K562 (cell line): ENCODE measurements around the gene CD93. TPM values are rescaled to one million over a fixed set of nuclear protein-coding genes. Genes with fewer than 3 reads are reported as not detected.

Experiments used
- ATAC-seq: fragments of 200-7000 bp; cut with Tn5 transposase; 3 replicates; pipeline ENCODE4 v1.9.1; 2020; ENCODE audit warnings: moderate library complexity
- BruUV-seq: library from RNA; stranded (reverse); fragments of 400-500 nt; replicated peaks from 2 replicates; lab custom pipeline; 2021; lab: Mats Ljungman, UMichigan
- CTCF ChIA-PET: fragments of 300-600 bp; formaldehyde crosslinking; extraction: SDS; loops from one replicate; lab custom pipeline; 2021; ENCODE audit warnings: low intra/inter-chr PET ratio; lab: Yijun Ruan, JAX
- POLR2A ChIA-PET: fragments of 300-600, 350-650 bp; sonication (Branson Sonifier 250); formaldehyde crosslinking; extraction: SDS; loops from one replicate; lab custom pipeline; 2021; ENCODE audit warnings: antibody characterized with exemption, inconsistent platforms; lab: Yijun Ruan, JAX
- DNase-seq, 4 experiments: peaks; one replicate each; pipeline versions ENCODE4 v3.0.0 to v3.0.0-alpha.2; 2011 to 2018; ENCODE audit warnings: low spot score in 3 of 4, mixed read lengths in 3 of 4; ENCODE audit errors: extremely low read depth in 1 of 4
- FAIRE-seq: peaks from 2 replicates; lab custom pipeline; 2011; peaks lifted over from hg19 to GRCh38; lab: Jason Lieb, UNC
- H2AFZ ChIP-seq: 2 replicates; pipeline ENCODE4 v1.6.0; 2011; ENCODE audit warnings: low read depth, low read length, control low read depth, inconsistent platforms
- H3K27ac ChIP-seq: fragments of 200-600 bp; 3 replicates; pipeline ENCODE4 v1.8.0; 2011; ENCODE audit warnings: low read depth, mild to moderate bottlenecking, control low read depth, inconsistent platforms, low read length, moderate library complexity, mixed read lengths; ENCODE audit errors: extremely low read depth
- H3K27me3 ChIP-seq, 2 experiments: fragments of 300-600 bp in 1 of 2; 2 replicates in 1 of 2; 3 replicates in 1 of 2; pipeline versions ENCODE4 v1.6.0 to v1.8.0; 2011; ENCODE audit warnings: inconsistent platforms in 2 of 2, low read length in 2 of 2, mild to moderate bottlenecking in 1 of 2, mixed read lengths in 1 of 2, moderate library complexity in 1 of 2; ENCODE audit not compliant: control insufficient read depth in 2 of 2, insufficient read depth in 2 of 2
- H3K36me3 ChIP-seq: fragments of 300-600 bp; 3 replicates; pipeline ENCODE4 v1.8.0; 2011; ENCODE audit warnings: mild to moderate bottlenecking, low read length, inconsistent platforms; ENCODE audit not compliant: control insufficient read depth, insufficient read depth
- H3K4me1 ChIP-seq, 2 experiments: fragments of 200-600 bp in 1 of 2; replicated peaks in 1 of 2; 2 replicates in 1 of 2; 3 replicates in 1 of 2; pipeline versions ENCODE4 v1.5.1 to v1.8.0; 2011; ENCODE audit warnings: inconsistent platforms in 2 of 2, low read length in 2 of 2, mild to moderate bottlenecking in 1 of 2, mixed read lengths in 1 of 2, moderate library complexity in 1 of 2; ENCODE audit not compliant: control insufficient read depth in 2 of 2, insufficient read depth in 2 of 2
- H3K4me2 ChIP-seq: 2 replicates; pipeline ENCODE4 v1.6.1; 2011; ENCODE audit warnings: low read length, control low read depth, inconsistent platforms, mixed read lengths; ENCODE audit not compliant: insufficient read depth
- H3K4me3 ChIP-seq: fragments of 200-600 bp; sonication (generic), shearing (Covaris generic); 2 replicates; pipeline ENCODE4 v1.5.1; 2016; ENCODE audit warnings: control low read depth, inconsistent platforms
- H3K79me2 ChIP-seq: fragments of 200-600 bp; 3 replicates; pipeline ENCODE4 v1.8.0; 2011; ENCODE audit warnings: low read length, inconsistent platforms; ENCODE audit not compliant: control insufficient read depth, insufficient read depth
- H3K9ac ChIP-seq, 2 experiments: 2 replicates each; pipeline versions ENCODE4 v1.6.0 to v1.6.1; 2011; ENCODE audit warnings: low read depth in 2 of 2, low read length in 2 of 2, control low read depth in 1 of 2, inconsistent platforms in 1 of 2, mild to moderate bottlenecking in 1 of 2, mixed read lengths in 1 of 2; ENCODE audit not compliant: insufficient read depth in 1 of 2
- H3K9me1 ChIP-seq: one replicate; pipeline ENCODE4 v1.6.0; 2011; ENCODE audit warnings: inconsistent platforms, mild to moderate bottlenecking, low read length, moderate library complexity; ENCODE audit not compliant: control insufficient read depth, insufficient read depth
- H3K9me3 ChIP-seq: replicated peaks from 2 replicates; pipeline ENCODE4 v1.5.1; 2011; ENCODE audit warnings: low read depth, low read length, inconsistent platforms; ENCODE audit not compliant: control insufficient read depth, insufficient read depth
- H4K20me1 ChIP-seq: replicated peaks from 2 replicates; pipeline ENCODE4 v1.6.1; 2011; ENCODE audit warnings: low read length, inconsistent platforms, mixed read lengths; ENCODE audit not compliant: control insufficient read depth, insufficient read depth
- BMI1 ChIP-seq: fragments of 150-350 bp; IDR thresholded peaks from 2 replicates; pipeline ENCODE4 v1.6.1; 2014; ENCODE audit warnings: low read length
- BRD4 ChIP-seq: fragments of 200-600 bp; sonication (generic); IDR thresholded peaks from 2 replicates; pipeline ENCODE4 v1.6.1; 2017; ENCODE audit warnings: inconsistent platforms
- MYC ChIP-seq, 2 experiments: fragments of 250-450 bp in 1 of 2; sonication (Bioruptor Pico) in 1 of 2; IDR thresholded peaks; 2 replicates each; pipeline versions ENCODE4 v1.5.1 to v1.6.1; 2012 to 2021; ENCODE audit warnings: low read depth in 2 of 2, borderline replicate concordance in 1 of 2, improper control_type of control experiment in 1 of 2, low read length in 1 of 2, mild to moderate bottlenecking in 1 of 2, moderate library complexity in 1 of 2
- PHF20 ChIP-seq: fragments of 450-650 bp; IDR thresholded peaks from 2 replicates; pipeline ENCODE4 v1.6.1; 2018; ENCODE audit not compliant: partially characterized antibody
- SLC30A9 ChIP-seq: fragments of 250-450 bp; sonication (Bioruptor Pico); IDR thresholded peaks from 2 replicates; pipeline ENCODE4 v1.8.0; 2022; ENCODE audit warnings: mild to moderate bottlenecking, moderate library complexity
- SMAD2 ChIP-seq: fragments of 150-350 bp; IDR thresholded peaks from 2 replicates; pipeline ENCODE4 v1.6.1; 2014; ENCODE audit warnings: low read depth, mild to moderate bottlenecking, low read length
- STAG1 ChIP-seq: sonication (generic); formaldehyde crosslinking; IDR thresholded peaks from 2 replicates; pipeline ENCODE4 v1.5.0; 2020; ENCODE audit warnings: missing genetic modification reagents, borderline replicate concordance
- TAF9B ChIP-seq: fragments of 450-650 bp; IDR thresholded peaks from 2 replicates; pipeline ENCODE4 v1.6.1; 2018; ENCODE audit warnings: mild to moderate bottlenecking; ENCODE audit not compliant: partially characterized antibody
- TCF3 ChIP-seq: sonication (generic); formaldehyde crosslinking; IDR thresholded peaks from 2 replicates; pipeline ENCODE4 v1.4.0; 2020; ENCODE audit warnings: mild to moderate bottlenecking, missing genetic modification reagents
- THRAP3 ChIP-seq: fragments of 450-650 bp; IDR thresholded peaks from 2 replicates; pipeline ENCODE4 v1.6.1; 2016; ENCODE audit warnings: mild to moderate bottlenecking, inconsistent platforms, borderline replicate concordance
- ZNF146 ChIP-seq: IDR thresholded peaks from one replicate; pipeline ENCODE4 v1.6.1; 2018; ENCODE audit warnings: missing compliant biosample characterization; ENCODE audit not compliant: unreplicated experiment
- ZNF184 ChIP-seq: sonication (generic); formaldehyde crosslinking; IDR thresholded peaks from 2 replicates; pipeline ENCODE4 v1.5.0; 2020; ENCODE audit warnings: missing genetic modification reagents
- ZNF282 ChIP-seq: sonication (generic); formaldehyde crosslinking; IDR thresholded peaks from 2 replicates; pipeline ENCODE4 v1.8.1; 2023; ENCODE audit warnings: missing genetic modification reagents
- ZNF507 ChIP-seq: conservative IDR thresholded peaks from 2 replicates; pipeline ENCODE4 v1.6.1; 2017; ENCODE audit warnings: missing genetic modification characterization, missing compliant biosample characterization
- ZNF830 ChIP-seq: fragments of 250-450 bp; sonication (Bioruptor Pico); IDR thresholded peaks from 2 replicates; pipeline ENCODE4 v1.5.0; 2021; ENCODE audit warnings: mild to moderate bottlenecking
- WGBS: fragments of 100-300 bp; shearing (Covaris generic); methylation state at CpG from one replicate; pipeline ENCODE4 v1.1.6; 2016; ENCODE audit warnings: low coverage, mixed read lengths; ENCODE audit not compliant: insufficient coverage; ENCODE audit errors: missing lambda C conversion rate; 5-methylcytosine and 5-hydroxymethylcytosine counted together
- in situ Hi-C: fragments of 300-500 bp; cut with MboI; formaldehyde crosslinking; loops from 4 replicates; pipeline ENCODE4 v1.15.0; 2018; ENCODE audit warnings: inconsistent platforms, mixed read lengths
- intact Hi-C: fragments of 100-400 bp; cut with micrococcal nuclease; formaldehyde crosslinking; loops from 2 replicates; pipeline ENCODE4 v1.14.2; 2022
- polyA plus RNA-seq, 8 experiments: library from polyadenylated mRNA; depleted of rRNA in 4 of 8; stranded (reverse) in 5 of 8; unstranded in 3 of 8; fragments of >200 nt; fragmentation: Nextera tagmentation in 2 of 8; fragmentation: Illumina TruSeq in 1 of 8; extraction: Ambion mirVana in 2 of 8; extraction: Trizol in 1 of 8; gene quantifications; 2 replicates each; pipeline versions ENCODE4 v1.2.1 to v1.2.3, GENCODE V29; 2011 to 2014; ENCODE audit warnings: inconsistent platforms in 1 of 8, missing spikeins in 1 of 8
- total RNA-seq, 7 experiments: library from RNA; depleted of rRNA in 6 of 7; stranded (reverse); fragments of >200 nt in 6 of 7; fragmentation: Illumina TruSeq in 2 of 7; extraction: Trizol in 2 of 7; gene quantifications; 2 replicates each; pipeline versions ENCODE4 v1.2.1 to v1.2.3, GENCODE V29; 2011 to 2021; ENCODE audit warnings: low replicate concordance in 1 of 7
- TF ChIP-seq, protein P1 (sequence below): IDR thresholded peaks from 3 replicates; pipeline ENCODE4 v1.6.1; 2011; ENCODE audit warnings: borderline replicate concordance, mild to moderate bottlenecking; ENCODE audit not compliant: insufficient read length, insufficient read depth
- TF ChIP-seq, protein P2 (sequence below): fragments of 250-450 bp; sonication (Bioruptor Pico); IDR thresholded peaks from 2 replicates; pipeline ENCODE4 v1.8.0; 2021; ENCODE audit warnings: borderline replicate concordance, mild to moderate bottlenecking, moderate library complexity; ENCODE audit not compliant: poor library complexity, severe bottlenecking
- TF ChIP-seq, protein P3 (sequence below): fragments of 450-650 bp; IDR thresholded peaks from 2 replicates; pipeline ENCODE4 v1.6.1; 2016; ENCODE audit warnings: borderline replicate concordance

The CD93 gene
- total and polyA plus RNA-seq, 9 of the 15 experiments (the other 6 are each of a cell fraction or from before 2014, with no cell fraction given), result 0.03 to 0.20 (median 0.05) TPM

DNA sequence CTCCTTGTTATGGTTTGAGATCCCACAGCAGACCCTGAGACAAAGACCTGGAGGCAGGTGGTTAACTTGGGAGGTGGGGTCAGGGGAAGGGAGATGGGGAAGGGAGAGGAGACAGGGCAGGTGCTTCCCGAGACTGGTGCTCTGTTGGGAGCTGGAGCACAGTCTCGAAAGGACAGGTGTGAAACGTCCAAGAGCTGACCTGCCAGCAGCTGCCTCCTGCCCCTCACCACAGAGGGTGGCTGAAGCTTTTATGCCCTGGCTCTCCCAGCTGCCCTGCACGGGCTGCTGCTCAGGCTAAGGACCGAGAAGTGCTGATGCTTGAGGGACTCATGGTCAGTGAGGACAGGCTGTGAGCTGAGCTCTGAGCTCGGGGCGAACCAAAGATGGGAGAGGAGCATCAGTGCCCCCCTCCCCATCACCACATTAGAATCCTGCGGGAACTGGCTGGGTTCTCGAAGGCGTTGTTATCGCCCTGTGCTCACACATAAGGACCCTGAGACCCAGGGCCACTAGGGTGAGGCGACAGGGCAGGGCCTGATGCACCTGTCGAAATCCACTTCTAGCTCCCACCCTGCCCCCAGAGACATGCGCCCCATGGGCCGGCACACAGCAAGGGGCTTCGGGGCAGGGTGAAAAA lies 25.3 kb upstream of the CD93 start:
- FAIRE-seq (no peak), DNase-seq (no peak)
- Histone ChIP-seq H3K36me3 (no peaks in the 10 kb centered on the region), H4K20me1 (no peaks in the 10 kb centered on the region), H3K4me2 (no peak overlapping the region), H2AFZ (no peak overlapping the region)
- in situ Hi-C loops, result no loop called here
- TF ChIP-seq, protein P1, sequence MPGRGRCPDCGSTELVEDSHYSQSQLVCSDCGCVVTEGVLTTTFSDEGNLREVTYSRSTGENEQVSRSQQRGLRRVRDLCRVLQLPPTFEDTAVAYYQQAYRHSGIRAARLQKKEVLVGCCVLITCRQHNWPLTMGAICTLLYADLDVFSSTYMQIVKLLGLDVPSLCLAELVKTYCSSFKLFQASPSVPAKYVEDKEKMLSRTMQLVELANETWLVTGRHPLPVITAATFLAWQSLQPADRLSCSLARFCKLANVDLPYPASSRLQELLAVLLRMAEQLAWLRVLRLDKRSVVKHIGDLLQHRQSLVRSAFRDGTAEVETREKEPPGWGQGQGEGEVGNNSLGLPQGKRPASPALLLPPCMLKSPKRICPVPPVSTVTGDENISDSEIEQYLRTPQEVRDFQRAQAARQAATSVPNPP, result no peak
- no peak for TF ChIP-seq ZNF830 (CRISPR knock-in tag)
- TF ChIP-seq MYC (IDR thresholded peaks at IDR 0.05; ENCODE audit: low read depth, low read length), result no peak
- no peak for TF ChIP-seq MYC (CRISPR knock-in tag; IDR thresholded peaks at IDR 0.05; ENCODE audit: borderline replicate concordance, low read depth)
- no peak for TF ChIP-seq ZNF146 (CRISPR knock-in tag)
- TF ChIP-seq PHF20, result no peak
- TF ChIP-seq ZNF507 (tag), result no peak
- TF ChIP-seq, protein P2, sequence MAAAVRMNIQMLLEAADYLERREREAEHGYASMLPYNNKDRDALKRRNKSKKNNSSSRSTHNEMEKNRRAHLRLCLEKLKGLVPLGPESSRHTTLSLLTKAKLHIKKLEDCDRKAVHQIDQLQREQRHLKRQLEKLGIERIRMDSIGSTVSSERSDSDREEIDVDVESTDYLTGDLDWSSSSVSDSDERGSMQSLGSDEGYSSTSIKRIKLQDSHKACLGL (CRISPR knock-in tag), result no peak
- no peak for TF ChIP-seq THRAP3
- TF ChIP-seq BRD4, result no peak
- no peak for TF ChIP-seq ZNF282
- TF ChIP-seq SMAD2, result no peak
- no peak for TF ChIP-seq STAG1 (CRISPR knock-in tag)
- TF ChIP-seq TCF3 (CRISPR knock-in tag), result no peak
- no peak for TF ChIP-seq TAF9B
- TF ChIP-seq BMI1, result no peak
- TF ChIP-seq, protein P3, sequence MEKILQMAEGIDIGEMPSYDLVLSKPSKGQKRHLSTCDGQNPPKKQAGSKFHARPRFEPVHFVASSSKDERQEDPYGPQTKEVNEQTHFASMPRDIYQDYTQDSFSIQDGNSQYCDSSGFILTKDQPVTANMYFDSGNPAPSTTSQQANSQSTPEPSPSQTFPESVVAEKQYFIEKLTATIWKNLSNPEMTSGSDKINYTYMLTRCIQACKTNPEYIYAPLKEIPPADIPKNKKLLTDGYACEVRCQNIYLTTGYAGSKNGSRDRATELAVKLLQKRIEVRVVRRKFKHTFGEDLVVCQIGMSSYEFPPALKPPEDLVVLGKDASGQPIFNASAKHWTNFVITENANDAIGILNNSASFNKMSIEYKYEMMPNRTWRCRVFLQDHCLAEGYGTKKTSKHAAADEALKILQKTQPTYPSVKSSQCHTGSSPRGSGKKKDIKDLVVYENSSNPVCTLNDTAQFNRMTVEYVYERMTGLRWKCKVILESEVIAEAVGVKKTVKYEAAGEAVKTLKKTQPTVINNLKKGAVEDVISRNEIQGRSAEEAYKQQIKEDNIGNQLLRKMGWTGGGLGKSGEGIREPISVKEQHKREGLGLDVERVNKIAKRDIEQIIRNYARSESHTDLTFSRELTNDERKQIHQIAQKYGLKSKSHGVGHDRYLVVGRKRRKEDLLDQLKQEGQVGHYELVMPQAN, result no peak
- no peak for TF ChIP-seq SLC30A9 (CRISPR knock-in tag)
- TF ChIP-seq ZNF184 (CRISPR knock-in tag), result no peak
- TF ChIP-seq, all 486 proteins: peak for 0
- Histone ChIP-seq H3K27me3 (no peaks in the 10 kb centered on the region), H3K4me3 (no peak overlapping the region), H3K79me2 (no peaks in the 10 kb centered on the region), H3K27ac (no peak overlapping the region), H3K9me1 (no peaks in the 10 kb centered on the region), H3K9me3 (no peaks in the 10 kb centered on the region), H3K9ac (no peak overlapping the region), H3K4me1 (peaks cover 24 to 25% of the 10 kb centered on the region in 2 experiments; a peak in 4 of 5 replicates)
- no TSS peak for BruUV-seq
- intact Hi-C loops, result no loop called here
- no peak for ATAC-seq
- 63% methylated on average over 9 of the region's 16 CpGs for WGBS
- ChIA-PET POLR2A (interaction anchor here (0.8 to 2.6 kb wide), 3 partner anchors 11 to 239 kb away, joined by 3 to 9 read pairs (median 4); no protein-coding TSS in a partner anchor), CTCF (no interaction called here)
